Psoas muscle (tissue), 7 donors: Measurements from ENCODE around the gene ITIH5. TPM values are rescaled to one million over a fixed set of nuclear protein-coding genes. Genes with fewer than 3 reads are reported as not detected.

Experiments
- polyA plus RNA-seq, 3 donors: library from polyadenylated mRNA; stranded (reverse); fragments of 200-250 nt; gene quantifications; one replicate each; pipeline ENCODE4 v1.2.3, GENCODE V29; 2013
- total RNA-seq, 4 donors: library from RNA; stranded (reverse); fragmentation: NEBNext Ultra II Directional in 2 of 4; extraction: Animal tissue kit (Norgen Biotek cat#: 25700) in 2 of 4; gene quantifications; one replicate each; pipeline versions ENCODE4 v1.2.1 to v1.2.4, GENCODE V29; 2021 to 2023
- donor health status: healthy with polysubstance abuse.
- donor health status: DM: no; HTN: no; CAD: no; lungs with moderate emphysema.
- donor health status: Bipolar disorder and iron deficiency.
- donor health status: healthy.
- donor health status: DM: no; HTN: no; CAD: no.
- donor health status: DM: no; HTN: no; CAD: no.
- donor health status: DM: yes; HTN: yes; CAD: no.

The ITIH5 gene
- total and polyA plus RNA-seq, 7 donors, result 1.3 to 13.0 (median 2.9) TPM

Other genes starting within 250 kb of the ITIH5 start
- under 1 TPM in 1 of 4 donors, not detected in 3; 0.15 TPM for gene ITIH2, start 36.4 kb upstream of the ITIH5 start, total RNA-seq
- gene ITIH2, start 36.4 kb upstream of the ITIH5 start, polyA plus RNA-seq, result not detected
- gene KIN, start 121.0 kb upstream of the ITIH5 start, total RNA-seq, result 10 to 100 TPM in 1 of 4 donors, 1 to 10 TPM in 3; 5.5 to 11.1 (median 6.3) TPM
- 1 to 10 TPM; 6.9 to 8.5 (median 8.1) TPM for gene KIN, start 121.0 kb upstream of the ITIH5 start, polyA plus RNA-seq
- 100 to 1,000 TPM; 210 to 391 (median 334) TPM for gene ATP5F1C, start 121.2 kb upstream of the ITIH5 start, total RNA-seq
- gene ATP5F1C, start 121.2 kb upstream of the ITIH5 start, polyA plus RNA-seq, result 100 to 1,000 TPM; 423 to 676 (median 644) TPM
- 10 to 100 TPM; 10.0 to 14.7 (median 13.6) TPM for gene TAF3, start 151.5 kb upstream of the ITIH5 start, total RNA-seq
- gene TAF3, start 151.5 kb upstream of the ITIH5 start, polyA plus RNA-seq, result 10 to 100 TPM in 1 of 3 donors, 1 to 10 TPM in 2; 4.6 to 21.5 (median 7.3) TPM